ENCODE results near the gene NSF.
"Not testable (repeated sequence)": the region's sequence is repeated elsewhere in the genome, so short reads cannot be mapped to it uniquely, and the experiment has no call there.

GRCh38 chr17:46632146-46632545, 41.7 kb downstream of the NSF start:
- not testable (repeated sequence) for TF ChIP-seq CTCF, POLR2A (IDR thresholded peaks at IDR 0.05)

All from Peyer's patch (tissue), 4 donors.